HG03064 (cell line): ENCODE measurements around the gene PCDHGB6.
"Not testable (repeated sequence)": the region's sequence is repeated elsewhere in the genome, so short reads cannot be mapped to it uniquely, and the experiment has no call there.

Experiments
- ATAC-seq: cut with Tn5 transposase; IDR thresholded peaks from one replicate; pipeline ENCODE4 v1.9.1; 2021; ENCODE audit warnings: low read depth; ENCODE audit not compliant: unreplicated experiment

Gene PCDHGB6

DNA sequence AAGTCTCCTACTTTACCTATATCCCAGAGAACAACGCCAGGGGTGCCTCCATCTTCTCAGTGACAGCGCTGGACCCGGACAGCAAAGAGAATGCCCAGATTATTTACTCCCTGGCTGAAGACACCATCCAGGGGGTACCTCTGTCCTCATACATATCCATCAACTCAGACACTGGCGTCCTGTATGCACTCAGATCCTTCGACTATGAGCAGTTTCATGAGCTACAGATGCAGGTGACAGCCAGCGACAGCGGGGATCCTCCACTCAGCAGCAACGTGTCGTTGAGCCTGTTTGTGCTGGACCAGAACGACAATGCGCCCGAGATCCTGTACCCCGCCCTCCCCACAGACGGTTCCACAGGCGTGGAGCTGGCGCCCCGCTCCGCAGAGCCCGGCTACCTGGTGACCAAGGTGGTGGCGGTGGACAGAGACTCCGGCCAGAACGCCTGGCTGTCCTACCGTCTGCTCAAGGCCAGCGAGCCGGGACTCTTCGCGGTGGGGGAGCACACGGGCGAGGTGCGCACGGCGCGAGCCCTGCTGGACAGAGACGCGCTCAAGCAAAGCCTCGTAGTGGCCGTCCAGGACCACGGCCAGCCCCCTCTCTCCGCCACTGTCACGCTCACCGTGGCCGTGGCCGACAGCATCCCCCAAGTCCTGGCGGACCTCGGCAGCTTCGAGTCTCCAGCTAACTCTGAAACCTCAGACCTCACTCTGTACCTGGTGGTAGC lies 6.9 kb downstream of the PCDHGB6 start:
- ATAC-seq = not testable (repeated sequence)

DNA sequence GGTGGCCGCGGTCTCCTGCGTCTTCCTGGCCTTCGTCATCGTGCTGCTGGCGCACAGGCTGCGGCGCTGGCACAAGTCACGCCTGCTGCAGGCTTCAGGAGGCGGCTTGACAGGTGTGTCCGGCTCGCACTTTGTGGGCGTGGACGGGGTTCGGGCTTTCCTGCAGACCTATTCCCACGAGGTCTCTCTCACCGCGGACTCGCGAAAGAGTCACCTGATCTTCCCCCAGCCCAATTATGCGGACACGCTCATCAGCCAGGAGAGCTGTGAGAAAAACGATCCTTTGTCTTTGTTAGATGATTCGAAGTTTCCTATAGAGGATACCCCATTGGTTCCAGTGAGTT lies 7.4 kb downstream of the PCDHGB6 start:
- ATAC-seq = not testable (repeated sequence)

- peak; percentile 74 for ATAC-seq
These were observed 9.8 kb downstream of the PCDHGB6 start, which contains the start of gene PCDHGB7 for GRCh38 chr5:141417494-141418172. Gene PCDHGB7 (plus strand): TSS chr5:141417677. CDS start chr5:141417860, 183 bp downstream.

GRCh38 chr5:141419074-141419880 lies 11.5 kb downstream of the PCDHGB6 start:
- ATAC-seq = no peak

DNA sequence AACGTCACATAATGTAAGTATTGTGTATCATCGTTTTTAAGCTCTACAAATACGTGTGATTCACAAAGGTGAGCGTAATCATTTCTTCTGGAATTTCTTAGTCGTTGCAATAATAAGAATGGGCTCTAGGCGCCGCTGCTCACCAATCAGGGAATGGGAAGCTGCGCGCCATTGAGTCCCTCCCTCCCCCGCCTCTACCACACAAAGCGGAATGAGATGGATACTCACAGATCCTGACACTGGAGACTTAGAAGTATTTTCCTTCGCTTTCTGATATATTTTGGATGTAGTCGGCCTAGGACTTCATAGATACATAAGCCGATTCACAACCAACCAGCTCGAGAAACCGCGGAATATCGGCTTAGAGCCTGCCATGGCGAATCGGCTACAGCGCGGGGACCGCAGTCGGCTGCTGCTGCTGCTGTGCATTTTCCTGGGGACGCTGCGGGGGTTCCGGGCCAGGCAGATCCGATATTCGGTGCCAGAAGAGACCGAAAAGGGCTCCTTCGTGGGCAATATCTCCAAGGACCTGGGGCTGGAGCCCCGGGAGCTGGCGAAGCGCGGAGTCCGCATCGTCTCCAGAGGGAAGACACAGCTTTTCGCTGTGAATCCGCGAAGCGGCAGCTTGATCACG lies 13.2 kb downstream of the PCDHGB6 start, which contains the start of gene PCDHGA11:
PCDHGA11 (plus strand) TSS at position 197 of the 634 bp plus-strand sequence; CDS start at position 374, 177 bp downstream.
- peak; percentile 52 for ATAC-seq

DNA sequence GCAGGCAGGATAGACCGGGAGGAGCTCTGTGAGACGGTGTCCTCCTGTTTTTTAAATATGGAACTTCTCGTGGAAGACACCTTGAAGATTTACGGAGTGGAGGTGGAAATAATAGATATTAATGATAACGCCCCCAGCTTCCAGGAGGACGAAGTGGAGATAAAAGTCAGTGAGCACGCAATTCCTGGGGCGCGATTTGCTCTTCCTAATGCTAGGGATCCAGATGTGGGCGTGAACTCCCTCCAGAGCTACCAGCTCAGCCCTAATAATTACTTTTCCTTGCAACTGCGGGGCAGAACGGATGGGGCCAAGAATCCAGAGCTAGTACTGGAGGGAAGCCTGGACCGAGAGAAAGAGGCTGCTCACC lies 13.7 kb downstream of the PCDHGB6 start:
- ATAC-seq = no peak

- no peak for ATAC-seq
These were observed 15.0 kb downstream of the PCDHGB6 start for GRCh38 chr5:141422742-141423291.

GRCh38 chr5:141427783-141428426 lies 20.1 kb downstream of the PCDHGB6 start:
- ATAC-seq = no peak

DNA sequence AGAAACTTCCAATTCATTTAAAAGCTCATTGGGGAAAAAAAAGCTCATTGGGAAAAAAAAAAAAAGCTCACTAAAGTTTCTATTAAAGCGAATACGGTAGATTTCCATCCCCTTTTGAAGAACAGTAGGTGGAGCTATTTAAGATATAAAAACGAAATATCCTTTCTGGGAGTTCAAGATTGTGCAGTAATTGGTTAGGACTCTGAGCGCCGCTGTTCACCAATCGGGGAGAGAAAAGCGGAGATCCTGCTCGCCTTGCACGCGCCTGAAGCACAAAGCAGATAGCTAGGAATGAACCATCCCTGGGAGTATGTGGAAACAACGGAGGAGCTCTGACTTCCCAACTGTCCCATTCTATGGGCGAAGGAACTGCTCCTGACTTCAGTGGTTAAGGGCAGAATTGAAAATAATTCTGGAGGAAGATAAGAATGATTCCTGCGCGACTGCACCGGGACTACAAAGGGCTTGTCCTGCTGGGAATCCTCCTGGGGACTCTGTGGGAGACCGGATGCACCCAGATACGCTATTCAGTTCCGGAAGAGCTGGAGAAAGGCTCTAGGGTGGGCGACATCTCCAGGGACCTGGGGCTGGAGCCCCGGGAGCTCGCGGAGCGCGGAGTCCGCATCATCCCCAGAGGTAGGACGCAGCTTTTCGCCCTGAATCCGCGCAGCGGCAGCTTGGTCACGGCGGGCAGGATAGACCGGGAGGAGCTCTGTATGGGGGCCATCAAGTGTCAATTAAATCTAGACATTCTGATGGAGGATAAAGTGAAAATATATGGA lies 22.7 kb downstream of the PCDHGB6 start, which contains the start of gene PCDHGA12:
PCDHGA12 (plus strand) TSS at position 176 of the 782 bp plus-strand sequence; CDS start at position 429, 253 bp downstream.
- peak; percentile 95 for ATAC-seq

- ATAC-seq = no peak
These were observed 23.5 kb downstream of the PCDHGB6 start for GRCh38 chr5:141431286-141431685.

GRCh38 chr5:141432308-141432707 lies 24.5 kb downstream of the PCDHGB6 start:
- not testable (repeated sequence) for ATAC-seq

GRCh38 chr5:141432726-141433125 lies 24.9 kb downstream of the PCDHGB6 start:
- ATAC-seq = not testable (repeated sequence)

GRCh38 chr5:141434006-141434405 lies 26.2 kb downstream of the PCDHGB6 start:
- ATAC-seq = no peak

GRCh38 chr5:141437221-141437620 lies 29.4 kb downstream of the PCDHGB6 start:
- no peak for ATAC-seq

DNA sequence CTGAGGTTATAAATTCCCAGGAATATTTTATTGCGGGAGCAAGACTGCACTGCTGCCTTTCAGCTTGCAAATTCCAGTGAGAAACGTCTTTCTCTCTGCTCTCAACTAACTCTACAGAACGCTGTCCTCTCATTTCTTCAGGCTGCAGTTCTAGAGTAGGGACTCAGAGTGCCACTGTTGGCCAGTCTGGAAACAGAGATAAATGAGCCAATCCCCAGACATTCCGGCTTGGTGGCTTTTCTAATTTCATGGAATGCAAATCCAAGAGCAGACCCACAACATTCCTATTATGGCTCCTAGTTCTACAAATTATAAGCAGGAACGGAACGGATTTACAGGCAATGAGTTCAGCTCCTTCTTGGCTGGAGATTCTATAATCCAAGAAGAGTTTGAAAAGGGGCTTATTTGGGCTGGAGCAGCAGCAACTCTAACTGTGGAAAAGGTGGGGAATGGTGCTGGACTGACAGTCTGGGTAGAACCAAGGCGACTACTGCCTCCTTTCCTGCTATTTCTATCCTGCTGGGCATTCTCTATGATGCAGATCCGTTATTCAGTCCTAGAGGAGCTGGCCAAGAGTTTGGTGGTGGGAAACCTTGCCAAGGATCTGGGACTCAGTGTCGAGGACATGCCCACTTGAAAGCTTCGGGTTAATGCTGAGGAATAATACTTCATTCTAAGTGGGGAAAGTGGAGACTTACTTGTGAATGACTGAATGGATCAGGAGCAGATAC lies 31.8 kb downstream of the PCDHGB6 start:
- no peak for ATAC-seq

- ATAC-seq = no peak
These were observed 32.5 kb downstream of the PCDHGB6 start for GRCh38 chr5:141440341-141440740.

GRCh38 chr5:141441571-141442170 lies 33.9 kb downstream of the PCDHGB6 start:
- ATAC-seq = no peak
